HG03571 (cell line): ENCODE results near the gene CST7.
"Not testable (repeated sequence)": the region's sequence is repeated elsewhere in the genome, so short reads cannot be mapped to it uniquely, and the experiment has no call there.

ENCODE experiments used
- ATAC-seq: cut with Tn5 transposase; IDR thresholded peaks from one replicate; pipeline ENCODE4 v1.9.1; 2021; ENCODE audit not compliant: unreplicated experiment

The CST7 gene

GRCh38 chr20:24929867-24930723 lies 19.0 kb upstream of the CST7 start:
- ATAC-seq = not testable (repeated sequence)

- not testable (repeated sequence) for ATAC-seq
Measured at GRCh38 chr20:24930724-24931688, 18.1 kb upstream of the CST7 start.

- ATAC-seq = not testable (repeated sequence)
Measured at GRCh38 chr20:24931893-24932292, 17.2 kb upstream of the CST7 start.

- ATAC-seq = no peak
Measured at GRCh38 chr20:24933266-24933908, 15.7 kb upstream of the CST7 start.

- ATAC-seq = no peak
Measured at GRCh38 chr20:24934101-24934661, 14.9 kb upstream of the CST7 start.

GRCh38 chr20:24934716-24935115 lies 14.4 kb upstream of the CST7 start:
- no peak for ATAC-seq

- ATAC-seq = no peak
Measured at GRCh38 chr20:24935140-24935539, 13.9 kb upstream of the CST7 start.

- no peak for ATAC-seq
Measured at GRCh38 chr20:24935766-24936525, 13.1 kb upstream of the CST7 start.

GRCh38 chr20:24936526-24937407 lies 12.3 kb upstream of the CST7 start:
- ATAC-seq = no peak

GRCh38 chr20:24937579-24937978 lies 11.5 kb upstream of the CST7 start:
- no peak for ATAC-seq

GRCh38 chr20:24938498-24938897 lies 10.6 kb upstream of the CST7 start:
- ATAC-seq = no peak

GRCh38 chr20:24939036-24939435 lies 10.0 kb upstream of the CST7 start:
- no peak for ATAC-seq

GRCh38 chr20:24942679-24943078 lies 6.4 kb upstream of the CST7 start:
- no peak for ATAC-seq

GRCh38 chr20:24943196-24943595 lies 5.9 kb upstream of the CST7 start:
- no peak for ATAC-seq

GRCh38 chr20:24943731-24944130 lies 5.3 kb upstream of the CST7 start:
- ATAC-seq = no peak

- not testable (repeated sequence) for ATAC-seq
Measured at GRCh38 chr20:24946376-24946775, 2.7 kb upstream of the CST7 start.

- ATAC-seq = not testable (repeated sequence)
Measured at GRCh38 chr20:24948396-24948938, 602 bp upstream of the CST7 start.

GRCh38 chr20:24949756-24950127 lies 673 bp downstream of the CST7 start:
- ATAC-seq = no peak
